Lower leg skin (tissue), 3 donors: ENCODE results near the gene CAPN9.

Experiments
- POLR2A ChIP-seq, 2 donors: fragments of 450-650 bp; IDR thresholded peaks; one replicate each; pipeline ENCODE4 v1.6.1; 2016 to 2017; ENCODE audit warnings: antibody characterized with exemption in 2 of 2, mild to moderate bottlenecking in 1 of 2, moderate library complexity in 1 of 2
- TF ChIP-seq, protein P1 (sequence below), 3 donors: fragments of 450-650 bp; IDR thresholded peaks; one replicate each; pipeline ENCODE4 v1.5.1; 2016; ENCODE audit warnings: antibody characterized with exemption in 3 of 3, mild to moderate bottlenecking in 3 of 3, moderate library complexity in 2 of 3

DNA sequence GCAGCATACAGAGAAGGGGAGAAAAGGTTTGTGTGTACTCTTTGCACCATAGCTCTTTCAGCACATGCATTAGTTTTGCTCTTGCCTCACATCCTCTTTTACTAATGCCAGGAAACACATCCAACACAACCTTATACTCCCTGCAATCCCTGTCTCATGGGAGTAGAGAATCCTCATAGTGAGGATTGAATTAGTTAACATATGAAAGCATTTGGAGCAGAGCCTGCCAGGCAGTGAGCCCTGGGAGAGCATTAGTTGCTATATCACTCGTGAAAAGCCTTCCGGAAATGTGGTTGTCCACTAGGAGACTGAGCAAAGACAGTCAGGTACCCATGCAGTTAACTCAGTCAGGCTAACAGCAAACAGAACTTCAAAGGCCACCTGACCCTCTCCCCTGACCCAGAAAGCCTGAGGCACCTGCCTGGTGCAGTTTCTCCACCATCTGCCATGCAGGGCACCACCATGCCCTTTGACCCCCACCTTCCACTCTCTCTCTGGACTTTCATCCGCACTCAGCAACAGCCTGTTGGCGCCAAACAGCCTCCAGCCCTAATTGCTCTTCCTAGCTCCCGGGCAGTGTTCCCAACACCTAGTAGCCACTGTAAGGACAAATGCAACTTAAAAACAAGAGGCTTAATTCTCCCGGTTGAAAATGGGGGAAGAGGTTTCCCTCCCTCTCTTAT, 18.3 kb upstream of the CAPN9 start:
- TF ChIP-seq, protein P1, sequence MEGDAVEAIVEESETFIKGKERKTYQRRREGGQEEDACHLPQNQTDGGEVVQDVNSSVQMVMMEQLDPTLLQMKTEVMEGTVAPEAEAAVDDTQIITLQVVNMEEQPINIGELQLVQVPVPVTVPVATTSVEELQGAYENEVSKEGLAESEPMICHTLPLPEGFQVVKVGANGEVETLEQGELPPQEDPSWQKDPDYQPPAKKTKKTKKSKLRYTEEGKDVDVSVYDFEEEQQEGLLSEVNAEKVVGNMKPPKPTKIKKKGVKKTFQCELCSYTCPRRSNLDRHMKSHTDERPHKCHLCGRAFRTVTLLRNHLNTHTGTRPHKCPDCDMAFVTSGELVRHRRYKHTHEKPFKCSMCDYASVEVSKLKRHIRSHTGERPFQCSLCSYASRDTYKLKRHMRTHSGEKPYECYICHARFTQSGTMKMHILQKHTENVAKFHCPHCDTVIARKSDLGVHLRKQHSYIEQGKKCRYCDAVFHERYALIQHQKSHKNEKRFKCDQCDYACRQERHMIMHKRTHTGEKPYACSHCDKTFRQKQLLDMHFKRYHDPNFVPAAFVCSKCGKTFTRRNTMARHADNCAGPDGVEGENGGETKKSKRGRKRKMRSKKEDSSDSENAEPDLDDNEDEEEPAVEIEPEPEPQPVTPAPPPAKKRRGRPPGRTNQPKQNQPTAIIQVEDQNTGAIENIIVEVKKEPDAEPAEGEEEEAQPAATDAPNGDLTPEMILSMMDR (IDR thresholded peaks at IDR 0.05) = no peak
- TF ChIP-seq POLR2A (IDR thresholded peaks at IDR 0.05) = no peak
